NCI-H2107 treated with DMSO at 0.1 percent for 48 hours (cell line): ENCODE results near the gene RPL37A.

Source experiments
- DNase-seq: peaks from one replicate; lab custom pipeline; 2025; ENCODE audit not compliant: unreplicated experiment; lab: John Stamatoyannopoulos, UW

The RPL37A gene

GRCh38 chr2:216546241-216546640 lies 47.6 kb downstream of the RPL37A start:
- no peak for DNase-seq

- no peak for DNase-seq
These were observed 48.2 kb downstream of the RPL37A start for GRCh38 chr2:216546641-216547403.

GRCh38 chr2:216548901-216549331 lies 50.3 kb downstream of the RPL37A start:
- DNase-seq = no peak

GRCh38 chr2:216549926-216550690 lies 51.5 kb downstream of the RPL37A start:
- DNase-seq = no peak

- peak; percentile 68 for DNase-seq
These were observed 52.8 kb downstream of the RPL37A start for GRCh38 chr2:216551234-216552068.

- DNase-seq = no peak
These were observed 54.4 kb downstream of the RPL37A start for GRCh38 chr2:216553093-216553478.
